ENCODE measurements around the gene DNAH6.

DNA sequence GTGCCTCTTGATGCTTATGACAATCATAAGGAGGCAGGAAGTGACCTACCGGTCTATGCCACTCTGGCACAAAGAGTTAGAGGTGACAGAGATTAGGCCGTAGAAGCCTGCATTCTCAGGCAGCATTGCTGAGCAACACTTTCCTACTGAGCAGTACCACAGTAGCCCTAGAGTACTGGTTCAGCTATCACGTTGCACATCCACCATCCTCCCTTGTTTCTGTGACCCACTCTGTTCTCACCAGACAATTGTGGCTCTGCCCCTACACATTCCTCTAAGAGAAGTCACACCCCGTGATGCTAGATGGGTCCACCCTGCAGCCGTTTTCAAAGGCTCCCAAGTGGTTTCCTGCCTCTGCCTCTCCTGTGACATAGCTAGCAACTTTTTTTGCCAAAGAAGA lies 34.6 kb upstream of the DNAH6 start:
- TF ChIP-seq, protein P1, sequence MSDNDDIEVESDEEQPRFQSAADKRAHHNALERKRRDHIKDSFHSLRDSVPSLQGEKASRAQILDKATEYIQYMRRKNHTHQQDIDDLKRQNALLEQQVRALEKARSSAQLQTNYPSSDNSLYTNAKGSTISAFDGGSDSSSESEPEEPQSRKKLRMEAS (IDR thresholded peaks at IDR 0.05; ENCODE audit: low read depth, low read length) = no peak
- TF ChIP-seq POLR2A (IDR thresholded peaks at IDR 0.05; ENCODE audit: extremely low read depth, insufficient read length) = no peak

Measured in NB4 (cell line).